Left ventricle myocardium inferior (tissue), 1 donor: Measurements from ENCODE around the gene ANK2. TPM values are rescaled to one million over a fixed set of nuclear protein-coding genes. Genes with fewer than 3 reads are reported as not detected.

Experiments
- DNase-seq: peaks from one replicate; pipeline ENCODE4 v3.0.0-alpha.2; 2020
- H3K27ac ChIP-seq: fragments of 200-600 bp; replicated peaks from 2 replicates; pipeline ENCODE4 v1.8.0; 2021
- H3K27me3 ChIP-seq: fragments of 200-600 bp; 2 replicates; pipeline ENCODE4 v1.8.0; 2021; ENCODE audit warnings: low read depth
- H3K36me3 ChIP-seq: fragments of 200-600 bp; 2 replicates; pipeline ENCODE4 v1.8.0; 2021
- H3K4me1 ChIP-seq: fragments of 200-600 bp; 2 replicates; pipeline ENCODE4 v1.8.0; 2021
- H3K4me3 ChIP-seq: fragments of 200-600 bp; 2 replicates; pipeline ENCODE4 v1.8.0; 2021; ENCODE audit warnings: mild to moderate bottlenecking, moderate library complexity
- H3K9me3 ChIP-seq: fragments of 200-600 bp; replicated peaks from 2 replicates; pipeline ENCODE4 v1.8.0; 2021
- CTCF ChIP-seq: fragments of 200-600 bp; IDR thresholded peaks from 2 replicates; pipeline ENCODE4 v1.8.0; 2021; ENCODE audit warnings: antibody characterized with exemption, mild to moderate bottlenecking, borderline replicate concordance
- intact Hi-C: fragments of 100-400 bp; cut with micrococcal nuclease; formaldehyde crosslinking; loops from one replicate; pipeline ENCODE4 v1.11.0; 2022
- total RNA-seq: library from RNA; stranded (reverse); fragmentation: NEBNext Ultra II Directional; extraction: Animal tissue kit (Norgen Biotek cat#: 25700); gene quantifications from one replicate; pipeline ENCODE4 v1.2.1, GENCODE V29; 2021
- donor health status: DM: no; HTN: yes; CAD: no; lungs with severe emphysema.

Gene ANK2
- total RNA-seq, 1 donor from 2014 or later: 267 TPM

DNA sequence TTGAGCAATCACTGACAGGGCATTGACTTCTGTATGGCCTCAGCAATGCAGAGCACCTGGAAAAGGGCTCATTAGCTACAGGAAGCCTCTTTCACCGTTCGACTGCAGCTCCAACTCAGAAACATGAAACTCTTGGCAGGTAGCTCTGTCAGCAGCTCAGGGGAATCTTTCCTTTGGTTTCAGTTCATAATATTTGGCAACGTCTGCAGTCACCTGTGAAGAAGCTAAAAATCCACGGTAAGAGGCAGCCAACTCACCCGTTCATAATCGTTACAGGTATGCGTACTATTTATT is 357.2 kb downstream of the ANK2 start:
- no peaks in the 10 kb centered on the region for H3K27me3 ChIP-seq
- H3K36me3 ChIP-seq: no peaks in the 10 kb centered on the region
- H3K27ac ChIP-seq: no peak overlapping the region
- no peaks in the 10 kb centered on the region for H3K9me3 ChIP-seq
- no peak for TF ChIP-seq CTCF
- H3K4me1 ChIP-seq: peaks cover 14% of the 10 kb centered on the region
- intact Hi-C loops: no loop called here
- no peak for DNase-seq
- H3K4me3 ChIP-seq: no peak overlapping the region

DNA sequence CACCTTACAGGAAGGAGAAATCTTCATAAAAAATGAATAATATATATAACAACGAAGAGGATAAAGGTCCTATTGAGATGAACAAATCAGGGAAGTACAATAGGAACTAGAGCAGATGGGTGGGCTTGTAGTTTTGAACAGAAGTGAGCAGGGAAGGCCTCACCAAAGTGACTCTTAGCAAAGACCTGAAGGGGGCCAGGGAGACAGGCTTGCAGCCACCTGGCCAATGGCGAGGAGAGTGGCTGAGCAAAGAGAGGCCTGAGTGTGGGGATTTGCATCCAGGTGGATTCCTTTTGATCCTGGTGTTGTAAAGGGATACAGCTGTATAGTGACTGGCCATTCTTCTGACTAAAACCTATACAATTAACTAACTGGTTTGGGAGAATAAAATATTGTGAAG is 358.0 kb downstream of the ANK2 start:
- Histone ChIP-seq H3K27me3 (no peaks in the 10 kb centered on the region), H3K36me3 (no peaks in the 10 kb centered on the region), H3K4me3 (no peak overlapping the region), H3K9me3 (no peaks in the 10 kb centered on the region), H3K27ac (no peak overlapping the region), H3K4me1 (peaks cover 15% of the 10 kb centered on the region)
- no peak for DNase-seq
- no peak for TF ChIP-seq CTCF
- intact Hi-C loops: no loop called here

- Histone ChIP-seq H3K4me1 (peaks cover 15% of the 10 kb centered on the region), H3K27me3 (no peaks in the 10 kb centered on the region), H3K4me3 (no peak overlapping the region), H3K9me3 (no peaks in the 10 kb centered on the region), H3K36me3 (no peaks in the 10 kb centered on the region), H3K27ac (no peak overlapping the region)
- TF ChIP-seq CTCF: no peak
- intact Hi-C loops: no loop called here
- no peak for DNase-seq
These were observed 359.7 kb downstream of the ANK2 start for GRCh38 chr4:113409181-113409580.

- no peak for TF ChIP-seq CTCF
- H3K4me1 ChIP-seq: peaks cover 5% of the 10 kb centered on the region
- no peaks in the 10 kb centered on the region for H3K27me3 ChIP-seq
- H3K9me3 ChIP-seq: no peaks in the 10 kb centered on the region
- no peak overlapping the region for H3K27ac ChIP-seq
- intact Hi-C loops: no loop called here
- no peak overlapping the region for H3K4me3 ChIP-seq
- no peaks in the 10 kb centered on the region for H3K36me3 ChIP-seq
- DNase-seq: no peak
These were observed 361.2 kb downstream of the ANK2 start for GRCh38 chr4:113410686-113411085.

DNA sequence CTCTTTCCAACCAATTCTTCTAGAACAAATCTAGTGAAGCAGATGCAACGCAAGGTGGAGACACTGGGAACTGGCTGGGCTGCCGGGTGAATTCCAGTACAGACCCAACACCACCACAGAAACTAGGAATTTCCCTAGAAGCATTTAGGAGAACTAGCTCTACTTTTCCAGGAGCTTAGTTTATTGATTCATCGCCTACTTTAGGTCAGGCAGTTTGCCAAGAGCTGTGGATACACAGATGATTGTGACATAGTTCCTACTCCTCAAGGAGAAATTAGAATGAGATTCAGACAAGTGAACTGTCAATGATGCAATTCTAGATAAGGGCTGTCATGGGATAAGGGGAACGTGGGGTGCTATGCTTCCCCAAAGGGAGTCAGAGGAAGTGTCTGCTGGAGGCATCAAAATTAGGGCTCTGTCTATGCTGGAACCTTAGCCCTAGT is 362.1 kb downstream of the ANK2 start:
- intact Hi-C loops: no loop called here
- H3K27ac ChIP-seq: no peak overlapping the region
- no peak for DNase-seq
- peaks cover 5% of the 10 kb centered on the region for H3K4me1 ChIP-seq
- H3K9me3 ChIP-seq: no peaks in the 10 kb centered on the region
- no peak overlapping the region for H3K4me3 ChIP-seq
- no peaks in the 10 kb centered on the region for H3K27me3 ChIP-seq
- H3K36me3 ChIP-seq: no peaks in the 10 kb centered on the region
- no peak for TF ChIP-seq CTCF

GRCh38 chr4:113419631-113420030 is 370.2 kb downstream of the ANK2 start:
- no peaks in the 10 kb centered on the region for H3K4me1 ChIP-seq
- TF ChIP-seq CTCF: no peak
- DNase-seq: no peak
- no peak overlapping the region for H3K4me3 ChIP-seq
- intact Hi-C loops: no loop called here
- no peak overlapping the region for H3K27ac ChIP-seq
- no peaks in the 10 kb centered on the region for H3K27me3 ChIP-seq
- no peaks in the 10 kb centered on the region for H3K36me3 ChIP-seq
- H3K9me3 ChIP-seq: peaks cover 23% of the 10 kb centered on the region
